HG03066 (cell line): Measurements from ENCODE around the gene NFIC.
"Not testable (repeated sequence)": the region's sequence is repeated elsewhere in the genome, so short reads cannot be mapped to it uniquely, and the experiment has no call there.

Experiments used
- ATAC-seq: cut with Tn5 transposase; IDR thresholded peaks from one replicate; pipeline ENCODE4 v1.9.1; 2021; ENCODE audit warnings: low read depth; ENCODE audit not compliant: unreplicated experiment

Gene NFIC

DNA sequence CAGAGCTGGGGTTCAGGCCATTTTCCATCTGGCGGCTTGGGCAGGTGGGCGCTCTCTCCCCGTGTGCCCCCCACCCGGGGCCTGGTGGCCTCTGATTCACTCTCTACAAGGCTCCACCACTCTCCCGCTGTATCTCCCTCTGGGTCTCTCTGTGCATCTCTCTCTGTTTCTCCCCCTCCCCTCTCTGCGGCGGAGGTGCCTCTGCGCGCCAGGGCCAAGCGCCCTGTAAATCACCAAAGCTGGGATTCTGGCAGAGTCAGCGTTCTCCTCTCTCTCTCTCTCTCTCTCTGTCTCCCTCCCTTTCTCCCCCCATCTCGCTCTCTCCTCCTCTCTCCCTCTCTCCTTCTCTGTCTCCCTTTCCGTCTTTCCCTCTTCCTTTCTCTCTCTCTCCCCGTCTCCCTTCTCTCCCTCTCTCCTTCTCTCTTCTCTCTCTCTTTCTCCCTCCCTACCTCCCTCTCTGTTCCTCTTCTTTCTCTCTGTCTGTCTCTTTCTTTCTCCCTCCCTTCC is 3.9 kb downstream of the NFIC start:
- ATAC-seq, result no peak

DNA sequence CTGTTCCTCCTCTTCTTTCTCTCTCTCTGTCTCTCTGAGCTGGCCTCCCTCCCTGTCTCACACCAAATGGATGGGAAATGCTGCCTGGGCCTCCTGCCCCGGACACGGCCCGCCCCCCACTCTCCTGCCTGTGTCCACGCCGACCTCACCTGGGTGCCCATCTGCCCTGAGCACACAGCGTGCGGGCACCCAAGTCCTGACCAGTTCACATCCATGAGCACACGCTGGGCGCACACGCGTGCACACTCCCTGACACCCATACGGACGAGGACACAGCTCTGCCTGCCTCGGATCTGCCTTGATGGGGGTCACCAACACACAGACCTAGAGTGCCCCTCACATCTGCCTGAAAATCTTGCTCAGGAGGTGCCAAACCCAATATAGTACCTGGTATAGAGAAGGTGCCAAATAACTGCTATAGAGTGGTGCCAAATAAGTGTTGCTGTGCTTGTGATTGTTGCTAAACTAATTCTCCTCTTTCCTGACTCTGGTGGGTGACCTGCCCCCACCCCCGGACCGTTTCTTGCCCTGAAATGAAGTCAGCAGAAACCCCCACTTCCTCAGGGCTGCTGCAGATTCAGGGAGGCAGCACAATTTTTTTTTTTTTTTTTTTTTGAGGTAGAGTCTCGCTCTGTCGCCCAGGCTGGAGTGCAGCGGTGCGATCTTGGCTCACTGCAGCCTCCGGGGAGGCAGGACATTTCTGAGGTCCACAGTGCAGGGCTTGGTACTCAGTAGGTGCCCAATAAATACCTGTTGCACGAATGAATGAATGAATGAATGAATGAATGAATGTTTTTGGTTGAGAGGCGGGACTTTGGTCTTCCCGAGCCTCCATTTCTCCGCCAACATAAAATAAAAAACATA is 4.6 kb downstream of the NFIC start:
- no peak for ATAC-seq

- ATAC-seq, result no peak
Observed at GRCh38 chr19:3372413-3372812, 6.0 kb downstream of the NFIC start.

GRCh38 chr19:3373971-3374368 is 7.6 kb downstream of the NFIC start:
- ATAC-seq, result no peak

DNA sequence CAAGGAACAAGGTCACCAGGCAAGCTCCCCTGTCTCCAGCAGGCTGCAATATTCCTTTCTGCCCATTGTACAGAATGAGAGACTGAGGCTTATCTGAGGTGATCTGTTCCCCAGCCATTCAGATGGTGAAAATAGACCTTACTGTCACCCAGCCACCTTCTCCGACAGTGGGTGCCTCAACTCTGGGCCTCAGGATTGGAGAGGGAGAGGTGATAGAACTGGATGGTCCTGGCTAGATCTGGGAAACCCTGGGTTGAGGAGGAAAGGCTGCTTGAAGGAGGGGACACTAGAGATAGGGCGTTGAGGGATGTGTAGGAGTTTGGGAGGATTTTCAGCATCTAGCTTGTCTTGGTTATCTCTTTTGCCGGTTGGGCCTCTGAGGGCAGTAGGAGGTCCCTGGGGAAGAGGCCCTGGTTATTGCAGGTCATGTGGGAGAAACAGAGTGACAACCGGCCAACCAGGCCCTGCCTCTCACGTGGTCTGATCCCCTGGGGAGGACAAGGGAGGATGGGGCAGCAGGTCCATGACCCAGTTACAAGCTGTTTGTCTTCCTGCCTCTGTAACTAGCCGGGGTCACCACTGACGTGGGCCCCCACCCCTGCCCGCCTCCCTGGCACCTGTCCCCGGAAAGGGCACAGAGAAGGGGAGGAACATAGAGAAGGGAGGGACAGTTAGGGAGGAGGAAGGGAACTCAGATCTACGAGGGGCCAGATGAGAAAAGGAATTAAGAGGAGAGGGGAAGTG is 8.2 kb downstream of the NFIC start:
- no peak for ATAC-seq

DNA sequence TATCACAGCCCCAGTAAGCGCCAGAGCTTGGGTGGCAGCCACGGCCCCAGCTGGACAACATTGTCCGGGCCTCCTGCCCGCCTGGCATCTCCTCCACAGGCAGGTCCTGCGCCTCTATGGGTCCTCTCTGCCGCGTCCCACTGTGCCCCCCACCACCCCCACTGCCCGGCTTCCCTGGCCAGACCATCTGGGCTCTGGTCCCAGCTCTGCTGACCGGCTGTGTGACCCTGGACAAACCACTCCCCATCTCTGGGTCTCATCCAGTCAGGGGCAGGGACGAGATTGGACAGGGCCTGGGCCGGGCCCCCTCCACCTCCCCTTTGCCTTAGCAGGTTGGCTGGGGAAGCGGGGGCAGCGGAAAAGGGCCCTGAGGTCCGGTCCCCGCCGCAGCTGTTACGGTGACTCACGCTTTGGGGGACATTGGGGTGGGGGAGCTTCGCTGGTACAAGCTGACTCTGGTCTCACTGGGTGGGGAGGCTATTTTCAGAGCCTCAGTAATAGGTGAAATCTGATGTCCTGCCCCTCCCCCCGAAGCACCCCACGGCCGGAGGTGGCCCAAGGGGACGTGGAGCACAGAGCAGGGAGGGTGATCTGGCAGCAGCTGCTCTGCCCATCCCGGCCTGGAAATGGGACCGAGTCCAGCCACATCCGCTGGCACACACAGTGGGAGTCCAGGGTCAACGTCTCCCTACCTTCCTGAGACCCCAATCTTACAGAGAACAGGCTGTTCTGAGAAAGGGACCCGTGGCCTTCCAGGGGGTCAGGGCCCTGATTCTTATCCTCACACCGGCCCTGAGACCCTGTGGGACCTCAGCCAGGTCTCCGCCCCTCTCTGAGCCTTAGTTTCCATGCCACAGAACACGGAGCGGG is 9.1 kb downstream of the NFIC start:
- no peak for ATAC-seq

- ATAC-seq, result not testable (repeated sequence)
Observed at GRCh38 chr19:3376091-3376455, 9.7 kb downstream of the NFIC start.

GRCh38 chr19:3378352-3379150 is 12.2 kb downstream of the NFIC start:
- ATAC-seq, result no peak

GRCh38 chr19:3380829-3381228 is 14.4 kb downstream of the NFIC start:
- no peak for ATAC-seq

DNA sequence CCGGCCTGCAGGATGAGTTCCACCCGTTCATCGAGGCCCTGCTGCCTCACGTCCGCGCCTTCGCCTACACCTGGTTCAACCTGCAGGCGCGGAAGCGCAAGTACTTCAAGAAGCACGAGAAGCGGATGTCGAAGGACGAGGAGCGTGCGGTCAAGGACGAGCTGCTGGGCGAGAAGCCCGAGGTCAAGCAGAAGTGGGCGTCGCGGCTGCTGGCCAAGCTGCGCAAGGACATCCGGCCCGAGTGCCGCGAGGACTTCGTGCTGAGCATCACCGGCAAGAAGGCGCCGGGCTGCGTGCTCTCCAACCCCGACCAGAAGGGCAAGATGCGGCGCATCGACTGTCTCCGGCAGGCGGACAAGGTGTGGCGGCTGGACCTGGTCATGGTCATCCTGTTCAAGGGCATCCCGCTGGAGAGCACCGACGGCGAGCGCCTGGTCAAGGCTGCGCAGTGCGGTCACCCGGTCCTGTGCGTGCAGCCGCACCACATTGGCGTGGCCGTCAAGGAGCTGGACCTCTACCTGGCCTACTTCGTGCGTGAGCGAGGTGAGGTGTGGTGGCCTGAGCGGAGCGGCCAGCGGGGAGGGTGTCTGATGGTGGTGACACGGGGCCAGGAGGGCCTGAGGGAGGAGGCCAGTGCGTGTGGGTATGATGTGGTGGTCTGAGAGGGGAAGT is 15.5 kb downstream of the NFIC start:
- ATAC-seq, result no peak

GRCh38 chr19:3382460-3383100 is 16.2 kb downstream of the NFIC start:
- ATAC-seq, result no peak

- ATAC-seq, result no peak
Observed at GRCh38 chr19:3383121-3383722, 16.8 kb downstream of the NFIC start.

GRCh38 chr19:3386447-3387234 is 20.3 kb downstream of the NFIC start:
- ATAC-seq, result no peak

DNA sequence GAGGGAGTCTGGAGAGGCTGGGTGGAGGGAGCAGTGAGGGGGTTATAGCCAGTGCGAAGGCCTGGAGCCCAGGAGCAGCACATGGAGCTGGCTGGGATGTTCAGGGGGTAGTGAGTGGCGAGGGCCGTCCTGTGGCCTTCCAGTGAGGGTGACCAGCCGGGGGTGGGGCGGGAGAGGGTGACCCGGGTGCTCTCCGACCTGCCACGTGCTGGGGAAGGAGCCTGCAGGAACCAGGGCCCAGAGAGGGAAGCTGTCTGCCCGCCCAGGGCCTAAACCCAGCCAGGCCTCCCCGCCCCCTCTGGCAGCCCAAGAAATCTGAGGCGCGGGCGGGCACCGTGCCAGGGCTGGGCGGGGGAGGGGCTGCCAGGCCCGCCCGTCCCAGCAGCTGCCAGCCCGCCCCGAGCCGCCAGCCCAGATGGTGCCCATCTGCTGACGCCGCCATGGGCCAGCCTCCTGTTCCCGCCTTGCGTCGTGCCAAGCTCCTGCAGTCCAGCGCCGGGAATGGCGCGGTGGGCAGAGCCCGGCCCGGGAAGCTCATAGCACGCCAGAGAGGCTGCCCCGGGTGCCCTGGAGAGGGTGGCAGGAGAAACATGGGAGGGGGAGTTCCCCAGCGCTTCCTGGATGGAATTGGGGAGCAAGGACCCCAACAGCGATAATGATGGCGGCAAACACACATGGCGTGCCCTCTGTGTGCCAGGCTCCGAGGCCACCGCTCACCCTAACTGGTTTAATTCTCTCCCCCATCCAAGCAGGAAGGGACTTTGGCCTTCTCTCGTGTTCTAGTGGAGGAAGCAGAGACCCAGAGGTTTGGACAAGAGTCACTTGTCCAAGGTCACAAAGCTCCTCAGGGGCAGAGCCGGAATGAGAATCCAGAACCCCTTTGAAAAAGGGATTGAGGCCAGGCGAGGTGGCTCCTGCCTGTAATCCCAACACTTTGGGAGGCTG is 21.5 kb downstream of the NFIC start:
- ATAC-seq, result no peak

DNA sequence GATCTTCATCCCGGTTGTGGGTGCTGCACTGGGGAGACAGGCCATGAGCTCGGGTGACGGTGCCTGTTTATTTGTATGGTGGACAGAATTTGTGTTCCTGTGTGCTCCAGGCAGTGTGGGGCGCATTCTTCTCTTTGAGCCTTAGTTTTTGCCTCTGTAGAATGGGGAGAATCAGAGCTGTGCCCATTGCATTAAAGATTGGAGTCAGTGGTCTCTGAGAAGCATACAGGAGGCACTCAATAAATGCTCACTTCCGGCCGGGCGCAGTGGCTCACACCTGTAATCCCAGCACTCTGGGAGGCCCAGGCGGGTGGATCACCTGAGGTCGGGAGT is 23.0 kb downstream of the NFIC start:
- ATAC-seq, result no peak

- ATAC-seq, result no peak
Observed at GRCh38 chr19:3389876-3390371, 23.5 kb downstream of the NFIC start.

- ATAC-seq, result not testable (repeated sequence)
Observed at GRCh38 chr19:3391911-3392310, 25.5 kb downstream of the NFIC start.
